ENCODE results near the gene CFAP99.

CFAP99 gene

GRCh38 chr4:2390784-2391421, 27.9 kb upstream of the CFAP99 start:
- no peak for DNase-seq (ENCODE audit: low read depth)

- no peak for DNase-seq (ENCODE audit: low read depth)
Observed at GRCh38 chr4:2393353-2394270, 25.1 kb upstream of the CFAP99 start.

DNA sequence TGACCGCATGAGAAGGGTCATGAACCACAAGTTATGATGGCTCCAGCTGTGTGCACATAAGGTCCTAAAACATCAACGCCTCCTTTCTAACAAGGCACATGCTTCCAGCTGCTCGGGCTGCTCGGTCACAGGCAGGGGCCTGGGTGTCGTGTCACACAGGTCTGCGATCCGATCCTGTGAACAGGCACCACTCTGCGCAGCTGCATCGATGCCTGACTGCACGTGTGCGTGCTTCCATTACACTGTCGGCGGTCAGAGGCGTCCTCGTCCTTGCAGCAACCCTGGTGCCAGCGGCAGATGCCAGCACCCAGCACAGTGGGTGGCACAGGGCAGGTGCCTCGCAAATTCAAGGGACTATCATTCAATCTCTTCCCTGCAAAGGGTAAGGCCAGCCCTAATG, 24.2 kb upstream of the CFAP99 start:
- no peak for DNase-seq (ENCODE audit: low read depth)

GRCh38 chr4:2395038-2395437, 23.7 kb upstream of the CFAP99 start:
- no peak for DNase-seq (ENCODE audit: low read depth)

GRCh38 chr4:2395584-2395983, 23.2 kb upstream of the CFAP99 start:
- no peak for DNase-seq (ENCODE audit: low read depth)

GRCh38 chr4:2396781-2397368, 21.9 kb upstream of the CFAP99 start:
- DNase-seq (ENCODE audit: low read depth) = no peak

- no peak for DNase-seq (ENCODE audit: low read depth)
Observed at GRCh38 chr4:2397596-2398379, 21.0 kb upstream of the CFAP99 start.

DNA sequence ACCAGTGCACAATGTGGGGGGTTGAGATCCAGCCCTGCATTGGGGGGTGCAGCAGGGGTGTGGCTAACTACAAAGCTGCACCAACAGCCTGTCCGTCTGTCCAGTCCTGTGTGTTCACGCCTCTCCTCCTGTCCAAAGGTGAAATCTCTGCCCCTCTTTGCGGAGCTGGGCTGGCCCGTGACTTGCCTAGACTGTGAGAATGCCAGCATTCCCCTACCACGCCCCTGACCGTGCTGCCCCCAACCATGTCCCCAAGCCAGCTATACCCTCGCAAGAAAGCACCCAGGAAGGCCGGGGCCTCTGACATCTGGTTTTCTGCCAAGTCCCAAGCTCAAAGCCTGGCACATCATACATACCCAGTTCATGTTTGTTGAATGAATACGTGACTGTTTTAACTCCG, 19.5 kb upstream of the CFAP99 start:
- no peak for DNase-seq (ENCODE audit: low read depth)

- DNase-seq (ENCODE audit: low read depth) = no peak
Observed at GRCh38 chr4:2399631-2400190, 19.0 kb upstream of the CFAP99 start.

DNA sequence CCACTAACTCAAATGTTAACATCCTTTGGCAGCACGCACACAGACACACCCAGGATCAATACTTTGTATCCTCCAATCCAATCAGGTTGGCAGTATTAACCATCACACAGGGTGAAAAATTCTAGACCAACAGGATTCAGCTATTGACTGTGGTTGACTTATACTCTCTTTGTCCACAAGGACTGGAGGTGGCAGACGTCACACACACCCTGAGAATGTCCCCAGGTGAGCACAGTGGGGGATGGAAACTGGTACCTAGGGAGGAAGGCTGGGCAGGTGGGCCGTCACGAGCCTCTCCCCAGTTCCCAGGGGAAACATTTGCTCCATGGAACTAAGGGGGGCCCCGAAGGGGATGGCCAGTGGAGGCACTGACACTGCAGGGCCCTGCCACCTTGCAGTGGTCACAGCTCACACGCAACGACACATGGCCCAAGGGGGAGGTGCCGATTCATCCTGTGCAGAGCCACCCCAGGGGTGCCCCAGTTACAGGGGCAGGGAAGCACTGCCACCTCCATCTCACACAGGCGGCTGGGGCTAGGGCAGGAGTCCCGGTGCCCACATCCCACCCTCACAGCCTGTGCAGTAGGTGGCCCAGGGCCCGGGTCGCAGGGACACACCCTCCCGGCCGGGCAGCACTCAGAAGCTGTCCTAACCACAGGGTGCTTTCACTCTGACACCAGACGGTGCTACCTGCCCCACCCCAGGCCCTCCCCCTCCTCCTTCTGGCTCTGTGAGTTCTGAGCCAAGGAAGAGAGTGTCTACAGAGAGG, 17.7 kb upstream of the CFAP99 start:
- no peak for DNase-seq (ENCODE audit: low read depth)

GRCh38 chr4:2401610-2401983, 17.2 kb upstream of the CFAP99 start:
- DNase-seq (ENCODE audit: low read depth) = no peak

GRCh38 chr4:2402048-2402842, 16.5 kb upstream of the CFAP99 start:
- DNase-seq (ENCODE audit: low read depth) = no peak

- no peak for DNase-seq (ENCODE audit: low read depth)
Observed at GRCh38 chr4:2402941-2403340, 15.8 kb upstream of the CFAP99 start.

DNA sequence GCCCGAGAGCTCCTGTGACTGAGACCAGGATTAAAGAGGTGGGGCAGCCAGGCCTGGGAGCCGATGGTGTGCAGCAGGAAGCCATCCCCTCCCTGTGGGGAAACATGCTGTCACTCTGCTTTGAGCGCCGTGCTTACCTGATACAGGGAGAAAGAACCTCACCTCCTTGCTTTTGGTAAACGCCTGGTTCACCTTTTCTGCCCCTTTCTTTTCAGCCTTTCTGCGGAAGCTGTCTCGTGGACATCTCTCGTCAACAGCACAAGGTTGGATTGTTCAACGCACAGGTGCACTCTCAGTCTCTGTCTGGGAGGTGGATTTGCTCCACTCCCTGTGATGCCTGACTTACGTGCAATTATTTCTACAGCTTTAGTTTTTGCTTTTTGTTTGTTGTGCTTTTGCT, 12.3 kb upstream of the CFAP99 start:
- no peak for DNase-seq (ENCODE audit: low read depth)

- DNase-seq (ENCODE audit: low read depth) = no peak
Observed at GRCh38 chr4:2406920-2407319, 11.8 kb upstream of the CFAP99 start.

DNA sequence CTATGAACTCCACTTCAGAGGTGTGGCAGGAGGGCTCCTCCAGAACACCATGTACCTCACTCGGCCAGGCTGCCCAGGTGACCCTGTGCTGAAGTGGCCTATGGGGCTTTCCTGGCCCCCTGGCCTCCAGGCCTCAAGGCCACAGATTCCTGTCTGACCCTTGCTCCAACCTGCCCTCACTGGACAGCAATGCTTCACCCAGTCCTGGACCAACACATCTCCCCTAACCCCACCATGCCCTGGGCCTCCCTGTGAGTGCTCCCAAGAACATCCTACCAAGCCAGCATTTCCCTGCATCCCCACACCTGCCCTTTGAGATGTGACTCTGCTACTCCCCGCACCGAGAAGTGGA, 10.8 kb upstream of the CFAP99 start:
- no peak for DNase-seq (ENCODE audit: low read depth)

GRCh38 chr4:2408401-2408958, 10.3 kb upstream of the CFAP99 start:
- no peak for DNase-seq (ENCODE audit: low read depth)

- no peak for DNase-seq (ENCODE audit: low read depth)
Observed at GRCh38 chr4:2408976-2409375, 9.8 kb upstream of the CFAP99 start.

DNA sequence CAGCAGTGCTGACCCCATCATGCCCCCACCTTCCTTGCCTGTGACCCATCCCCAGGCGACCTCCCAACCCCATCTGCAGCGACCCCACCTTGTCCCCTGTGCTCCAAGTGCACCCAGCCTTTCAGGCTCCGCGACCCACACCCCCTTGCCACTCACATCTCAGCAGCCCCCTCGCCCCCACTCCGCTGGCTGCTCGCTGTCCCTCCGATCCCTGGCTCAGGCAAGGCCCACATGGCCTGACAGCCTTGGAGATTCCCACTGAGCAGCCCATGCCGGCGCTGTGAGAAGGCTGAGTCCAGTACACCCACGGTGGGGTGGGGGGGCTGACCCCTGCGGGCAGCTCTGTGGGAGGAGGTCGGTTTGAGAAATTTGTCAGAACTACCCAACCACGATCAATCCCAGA, 9.4 kb upstream of the CFAP99 start:
- no peak for DNase-seq (ENCODE audit: low read depth)

GRCh38 chr4:2411786-2412510, 6.8 kb upstream of the CFAP99 start:
- no peak for DNase-seq (ENCODE audit: low read depth)
